LNCaP clone FGC (cell line): Measurements from ENCODE around the gene SIPA1L3.
"Not testable (repeated sequence)": the region's sequence is repeated elsewhere in the genome, so short reads cannot be mapped to it uniquely, and the experiment has no call there.

Experiments used
- DNase-seq: peaks from one replicate; pipeline ENCODE4 v3.0.0-alpha.2; 2011; ENCODE audit warnings: low read depth
- H3K4me3 ChIP-seq: 2 replicates; pipeline ENCODE4 v1.5.1; 2011; ENCODE audit warnings: mild to moderate bottlenecking, low read depth, low read length, control low read depth
- CTCF ChIP-seq: IDR thresholded peaks from 2 replicates; pipeline ENCODE4 v1.5.1; 2012; ENCODE audit warnings: mild to moderate bottlenecking; ENCODE audit not compliant: control insufficient read depth, insufficient read depth; ENCODE audit errors: extremely low read depth

The SIPA1L3 gene

GRCh38 chr19:38227287-38228004 is 320.4 kb downstream of the SIPA1L3 start:
- DNase-seq = no peak
- no peak for TF ChIP-seq CTCF
- no peak overlapping the region for H3K4me3 ChIP-seq

- TF ChIP-seq CTCF = no peak
- no peak for DNase-seq
- H3K4me3 ChIP-seq = no peak overlapping the region
These were observed 321.0 kb downstream of the SIPA1L3 start for GRCh38 chr19:38228005-38228377.

GRCh38 chr19:38228491-38229439 is 321.8 kb downstream of the SIPA1L3 start:
- no peak for DNase-seq
- TF ChIP-seq CTCF = no peak
- peak overlapping the region; percentile 42 for H3K4me3 ChIP-seq

GRCh38 chr19:38229585-38230073 is 322.6 kb downstream of the SIPA1L3 start:
- H3K4me3 ChIP-seq = no peak overlapping the region
- no peak for TF ChIP-seq CTCF

GRCh38 chr19:38230506-38231133 is 323.6 kb downstream of the SIPA1L3 start:
- DNase-seq, H3K4me3 ChIP-seq: not testable (repeated sequence)

More at GRCh38 chr19:38229585-38230073, 322.6 kb downstream of the SIPA1L3 start:
- DNase-seq = no peak

GRCh38 chr19:38231918-38232317 is 324.9 kb downstream of the SIPA1L3 start:
- TF ChIP-seq CTCF = no peak
- no peak for DNase-seq
- H3K4me3 ChIP-seq = no peak overlapping the region

- no peak overlapping the region for H3K4me3 ChIP-seq
- TF ChIP-seq CTCF = peak; percentile 75
- DNase-seq = no peak
These were observed 326.8 kb downstream of the SIPA1L3 start for GRCh38 chr19:38233740-38234251.
